ENCODE measurements around the gene MBD3L2.

MBD3L2 gene

DNA sequence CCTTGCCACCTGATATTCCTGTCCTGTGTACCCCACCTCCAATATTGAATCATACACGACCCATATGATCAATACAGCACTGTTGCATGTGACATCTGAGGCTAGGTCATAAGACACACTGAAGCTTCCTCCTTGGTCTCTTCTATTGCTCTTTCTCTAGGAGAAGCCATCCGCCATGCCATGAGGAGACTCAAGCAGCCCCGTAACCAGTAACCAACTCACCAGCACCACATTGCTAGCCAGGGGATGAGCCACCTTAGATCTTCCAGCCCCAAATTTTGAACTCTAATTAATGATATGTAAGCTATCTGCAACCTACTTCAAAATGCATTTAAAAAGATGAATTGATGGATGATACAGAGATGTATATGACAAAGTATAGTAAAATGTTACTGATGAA, 49.0 kb downstream of the MBD3L2 start:
- TF ChIP-seq, protein P1, sequence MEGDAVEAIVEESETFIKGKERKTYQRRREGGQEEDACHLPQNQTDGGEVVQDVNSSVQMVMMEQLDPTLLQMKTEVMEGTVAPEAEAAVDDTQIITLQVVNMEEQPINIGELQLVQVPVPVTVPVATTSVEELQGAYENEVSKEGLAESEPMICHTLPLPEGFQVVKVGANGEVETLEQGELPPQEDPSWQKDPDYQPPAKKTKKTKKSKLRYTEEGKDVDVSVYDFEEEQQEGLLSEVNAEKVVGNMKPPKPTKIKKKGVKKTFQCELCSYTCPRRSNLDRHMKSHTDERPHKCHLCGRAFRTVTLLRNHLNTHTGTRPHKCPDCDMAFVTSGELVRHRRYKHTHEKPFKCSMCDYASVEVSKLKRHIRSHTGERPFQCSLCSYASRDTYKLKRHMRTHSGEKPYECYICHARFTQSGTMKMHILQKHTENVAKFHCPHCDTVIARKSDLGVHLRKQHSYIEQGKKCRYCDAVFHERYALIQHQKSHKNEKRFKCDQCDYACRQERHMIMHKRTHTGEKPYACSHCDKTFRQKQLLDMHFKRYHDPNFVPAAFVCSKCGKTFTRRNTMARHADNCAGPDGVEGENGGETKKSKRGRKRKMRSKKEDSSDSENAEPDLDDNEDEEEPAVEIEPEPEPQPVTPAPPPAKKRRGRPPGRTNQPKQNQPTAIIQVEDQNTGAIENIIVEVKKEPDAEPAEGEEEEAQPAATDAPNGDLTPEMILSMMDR (IDR thresholded peaks at IDR 0.05; ENCODE audit: insufficient read depth, low read depth, low read length, missing control alignments): no peak
- peak overlapping the region; percentile 64 for H3K4me3 ChIP-seq (ENCODE audit: low read depth, low read length)
- no peak for DNase-seq (ENCODE audit: low read depth)

DNA sequence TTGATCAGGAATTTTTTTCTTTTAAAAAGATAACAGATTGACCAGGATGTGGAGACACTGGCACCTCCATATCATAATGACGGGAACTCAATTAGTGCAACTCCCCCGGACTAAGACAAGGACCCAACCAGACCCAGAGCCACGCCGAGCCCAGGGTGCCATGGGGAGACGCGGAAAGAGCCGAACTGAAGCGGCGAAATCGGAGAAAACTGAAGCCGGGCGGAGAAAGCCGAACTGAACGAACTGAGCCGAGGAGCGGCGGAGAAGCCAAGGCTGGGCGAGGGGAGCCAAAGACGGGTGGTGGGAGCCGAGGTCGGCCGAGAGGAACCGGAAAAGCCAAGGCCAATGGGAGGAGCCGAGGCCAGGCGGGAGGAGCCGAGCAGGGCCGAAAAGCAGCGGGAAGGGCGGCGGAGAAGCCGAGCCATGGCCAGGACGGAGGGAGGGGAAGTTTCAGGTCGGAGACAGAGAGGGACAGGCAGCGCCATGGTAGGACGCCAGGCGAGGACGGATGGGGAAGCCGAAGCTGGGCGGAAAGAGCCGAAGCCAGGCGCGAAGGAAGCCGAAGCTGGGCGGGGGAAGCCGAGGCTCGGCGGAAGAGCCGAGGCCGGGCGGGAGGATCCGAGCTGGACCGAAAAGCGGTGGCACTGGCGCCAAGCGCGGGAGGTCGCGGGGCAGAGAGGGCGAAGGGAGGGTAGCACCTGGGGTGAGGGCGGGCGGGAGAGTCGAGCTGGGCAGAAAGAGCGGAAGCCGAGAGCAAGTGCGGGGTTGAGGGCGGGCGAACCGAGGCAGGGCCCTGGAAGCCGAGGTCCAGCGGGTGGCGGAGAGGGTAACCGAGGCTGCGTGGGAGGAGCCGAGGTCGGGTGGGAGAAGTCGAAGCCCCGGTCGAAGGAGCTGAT, 49.8 kb downstream of the MBD3L2 start:
- TF ChIP-seq, protein P1 (IDR thresholded peaks at IDR 0.05; ENCODE audit: insufficient read depth, low read depth, low read length, missing control alignments): no peak
- DNase-seq (ENCODE audit: low read depth): peak; percentile 96
- H3K4me3 ChIP-seq (ENCODE audit: low read depth, low read length): peak overlapping the region; percentile 64

DNA sequence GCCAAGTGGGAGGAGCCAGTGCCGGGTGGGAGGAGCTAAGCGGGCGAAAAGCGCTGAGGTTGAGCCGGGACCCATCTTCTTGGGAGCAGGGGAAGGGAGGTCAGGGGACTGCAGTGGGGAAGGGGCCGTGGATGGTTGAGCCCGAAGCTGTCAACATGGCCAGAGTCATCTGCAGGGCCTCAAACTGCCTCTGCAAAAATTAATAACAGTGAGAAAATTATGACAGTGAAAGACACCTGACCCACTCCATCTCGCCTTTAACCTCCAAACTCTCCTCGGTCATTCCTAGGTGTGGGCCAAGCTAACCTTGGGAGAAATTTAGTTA, 50.4 kb downstream of the MBD3L2 start:
- peak overlapping the region; percentile 64 for H3K4me3 ChIP-seq (ENCODE audit: low read depth, low read length)
- TF ChIP-seq, protein P1 (IDR thresholded peaks at IDR 0.05; ENCODE audit: insufficient read depth, low read depth, low read length, missing control alignments): no peak
- DNase-seq (ENCODE audit: low read depth): no peak
